GM18868 (cell line): ENCODE measurements around the gene GRIP2.

Experiments used
- ATAC-seq: cut with Tn5 transposase; IDR thresholded peaks from one replicate; pipeline ENCODE4 v1.9.1; 2021; ENCODE audit warnings: mild to moderate bottlenecking, moderate library complexity; ENCODE audit not compliant: unreplicated experiment

The GRIP2 gene

GRCh38 chr3:14471690-14472089 lies 68.5 kb downstream of the GRIP2 start:
- no peak for ATAC-seq

GRCh38 chr3:14471016-14471415 lies 69.1 kb downstream of the GRIP2 start:
- ATAC-seq: no peak

- ATAC-seq: no peak
Measured at GRCh38 chr3:14470461-14470860, 69.7 kb downstream of the GRIP2 start.

GRCh38 chr3:14468621-14468981 lies 71.5 kb downstream of the GRIP2 start:
- ATAC-seq: no peak

GRCh38 chr3:14467814-14468620 lies 72.1 kb downstream of the GRIP2 start:
- no peak for ATAC-seq

GRCh38 chr3:14466179-14466903 lies 73.8 kb downstream of the GRIP2 start:
- ATAC-seq: no peak

- no peak for ATAC-seq
Measured at GRCh38 chr3:14465425-14465824, 74.7 kb downstream of the GRIP2 start.

- ATAC-seq: no peak
Measured at GRCh38 chr3:14464521-14464920, 75.6 kb downstream of the GRIP2 start.

- ATAC-seq: no peak
Measured at GRCh38 chr3:14464141-14464465, 76.0 kb downstream of the GRIP2 start.

GRCh38 chr3:14463330-14464140 lies 76.6 kb downstream of the GRIP2 start:
- ATAC-seq: no peak

- no peak for ATAC-seq
Measured at GRCh38 chr3:14462738-14463137, 77.4 kb downstream of the GRIP2 start.

- ATAC-seq: peak; percentile 66
Measured at GRCh38 chr3:14461748-14462324, 78.3 kb downstream of the GRIP2 start.

- ATAC-seq: no peak
Measured at GRCh38 chr3:14461006-14461747, 79.0 kb downstream of the GRIP2 start.

GRCh38 chr3:14460342-14461005 lies 79.7 kb downstream of the GRIP2 start:
- no peak for ATAC-seq

GRCh38 chr3:14459787-14460186 lies 80.4 kb downstream of the GRIP2 start:
- ATAC-seq: no peak

GRCh38 chr3:14459384-14459783 lies 80.8 kb downstream of the GRIP2 start:
- no peak for ATAC-seq

GRCh38 chr3:14458434-14459275 lies 81.5 kb downstream of the GRIP2 start:
- no peak for ATAC-seq

- ATAC-seq: no peak
Measured at GRCh38 chr3:14457999-14458398, 82.1 kb downstream of the GRIP2 start.

- no peak for ATAC-seq
Measured at GRCh38 chr3:14457481-14457880, 82.7 kb downstream of the GRIP2 start.
